Activated CD8-positive, alpha-beta T cell treated with anti-CD3 and anti-CD28 coated beads, Interleukin-2, amount 10 ng/mL, durations not matched to agents 7 days and 5 days (primary cell): Measurements from ENCODE around the gene PHYH. TPM values are rescaled to one million over a fixed set of nuclear protein-coding genes. Genes with fewer than 3 reads are reported as not detected.
"Not testable (repeated sequence)": the region's sequence is repeated elsewhere in the genome, so short reads cannot be mapped to it uniquely, and the experiment has no call there.

Source experiments
- ATAC-seq: fragments of 150-1000 bp; cut with Tn5 transposase; one replicate; pipeline ENCODE4 v1.10.0; 2021; ENCODE audit warnings: moderate library complexity
- CTCF ChIA-PET: fragments of 350-600 bp; sonication (Branson Sonifier 250); formaldehyde crosslinking; loops from one replicate; lab custom pipeline; 2021; ENCODE audit warnings: antibody characterized with exemption; lab: Charles Lee
- POLR2A ChIA-PET: fragments of 350-600 bp; sonication (Branson Sonifier 250); formaldehyde crosslinking; loops from one replicate; lab custom pipeline; 2021; ENCODE audit warnings: antibody characterized with exemption; lab: Charles Lee
- DNase-seq: peaks from one replicate; pipeline ENCODE4 v3.0.0-alpha.2; 2020
- H3K27ac Mint-ChIP-seq: one replicate; pipeline ENCODE4 v1.8.0; 2021; ENCODE audit warnings: mild to moderate bottlenecking, mixed read lengths
- H3K27me3 Mint-ChIP-seq: one replicate; pipeline ENCODE4 v1.8.0; 2021; ENCODE audit warnings: low read depth, mixed read lengths
- H3K36me3 Mint-ChIP-seq: one replicate; pipeline ENCODE4 v1.8.0; 2021; ENCODE audit warnings: low read depth, mixed read lengths
- H3K4me1 Mint-ChIP-seq: one replicate; pipeline ENCODE4 v1.8.0; 2021; ENCODE audit warnings: low read depth, mixed read lengths
- H3K4me3 Mint-ChIP-seq: one replicate; pipeline ENCODE4 v1.8.0; 2021; ENCODE audit warnings: mild to moderate bottlenecking, mixed read lengths
- H3K9me3 Mint-ChIP-seq: one replicate; pipeline ENCODE4 v1.8.0; 2022; ENCODE audit warnings: mixed read lengths; ENCODE audit not compliant: insufficient read depth
- total RNA-seq, 2 experiments: library from RNA; stranded (reverse); gene quantifications; one replicate each; pipeline ENCODE4 v1.2.3, GENCODE V29; 2021

The PHYH gene
- total RNA-seq, 2 experiments from 2014 or later = 11.5 to 12.7 TPM

GRCh38 chr10:13268310-13268709 is 31.6 kb downstream of the PHYH start:
- H3K27me3 Mint-ChIP-seq = peaks cover 5% of the 10 kb centered on the region
- H3K4me3 Mint-ChIP-seq = no peak overlapping the region
- peaks cover 10% of the 10 kb centered on the region for H3K4me1 Mint-ChIP-seq
- DNase-seq (no peak), ATAC-seq (no peak)
- H3K36me3 Mint-ChIP-seq = no peaks in the 10 kb centered on the region
- no peaks in the 10 kb centered on the region for H3K9me3 Mint-ChIP-seq
- H3K27ac Mint-ChIP-seq = no peak overlapping the region
- ChIA-PET CTCF (interaction anchor here (1.2 to 1.4 kb wide), 2 partner anchors 24 to 83 kb away, joined by 3 read pairs; no protein-coding TSS in a partner anchor), POLR2A (no interaction called here)

- CTCF ChIA-PET = no interaction called here
- DNase-seq (no peak), ATAC-seq (no peak)
- POLR2A ChIA-PET = no interaction called here
- Mint-ChIP-seq H3K27me3 (peaks cover 9% of the 10 kb centered on the region), H3K4me3 (no peak overlapping the region), H3K9me3 (no peaks in the 10 kb centered on the region), H3K27ac (no peak overlapping the region), H3K4me1 (no peaks in the 10 kb centered on the region), H3K36me3 (no peaks in the 10 kb centered on the region)
Observed at GRCh38 chr10:13263591-13263990, 36.3 kb downstream of the PHYH start.

- H3K4me1 Mint-ChIP-seq = no peaks in the 10 kb centered on the region
- H3K36me3 Mint-ChIP-seq = no peaks in the 10 kb centered on the region
- H3K4me3 Mint-ChIP-seq = no peak overlapping the region
- POLR2A ChIA-PET = no interaction called here
- no peak for ATAC-seq
- DNase-seq = no peak
- H3K9me3 Mint-ChIP-seq = no peaks in the 10 kb centered on the region
- H3K27ac Mint-ChIP-seq = no peak overlapping the region
- CTCF ChIA-PET = no interaction called here
- H3K27me3 Mint-ChIP-seq = peaks cover 9% of the 10 kb centered on the region
Observed at GRCh38 chr10:13262433-13262832, 37.4 kb downstream of the PHYH start.

- CTCF ChIA-PET = no interaction called here
- no peaks in the 10 kb centered on the region for H3K4me1 Mint-ChIP-seq
Observed at GRCh38 chr10:13257621-13258140, 42.2 kb downstream of the PHYH start.

GRCh38 chr10:13256627-13257026 is 43.2 kb downstream of the PHYH start:
- CTCF ChIA-PET = no interaction called here
- peaks cover 11% of the 10 kb centered on the region for H3K27me3 Mint-ChIP-seq
- H3K9me3 Mint-ChIP-seq = no peaks in the 10 kb centered on the region

More at GRCh38 chr10:13257621-13258140, 42.2 kb downstream of the PHYH start:
- DNase-seq = no peak
- no peak for ATAC-seq
- Mint-ChIP-seq H3K36me3 (no peaks in the 10 kb centered on the region), H3K27me3 (peaks cover 11% of the 10 kb centered on the region), H3K9me3 (no peaks in the 10 kb centered on the region), H3K27ac (no peak overlapping the region), H3K4me3 (no peak overlapping the region)
- POLR2A ChIA-PET = no interaction called here

GRCh38 chr10:13253726-13254125 is 46.1 kb downstream of the PHYH start:
- Mint-ChIP-seq H3K27ac (no peak overlapping the region), H3K36me3 (no peaks in the 10 kb centered on the region), H3K27me3 (peaks cover 11% of the 10 kb centered on the region), H3K4me1 (no peaks in the 10 kb centered on the region), H3K4me3 (no peak overlapping the region), H3K9me3 (no peaks in the 10 kb centered on the region)
- CTCF ChIA-PET = interaction anchor here (0.6 kb wide), 1 partner anchor 11 kb away, joined by 4 read pairs; no protein-coding TSS in a partner anchor
- ATAC-seq = no peak
- POLR2A ChIA-PET = no interaction called here
- DNase-seq = no peak

More at GRCh38 chr10:13256627-13257026, 43.2 kb downstream of the PHYH start:
- Mint-ChIP-seq H3K27ac (no peak overlapping the region), H3K36me3 (no peaks in the 10 kb centered on the region), H3K4me1 (no peaks in the 10 kb centered on the region), H3K4me3 (no peak overlapping the region)
- POLR2A ChIA-PET = no interaction called here
- DNase-seq (no peak), ATAC-seq (no peak)

- ATAC-seq (no peak), DNase-seq (no peak)
- H3K27me3 Mint-ChIP-seq = no peaks in the 10 kb centered on the region
- H3K9me3 Mint-ChIP-seq = no peaks in the 10 kb centered on the region
- CTCF ChIA-PET = no interaction called here
- H3K36me3 Mint-ChIP-seq = no peaks in the 10 kb centered on the region
- no peak overlapping the region for H3K4me3 Mint-ChIP-seq
- H3K4me1 Mint-ChIP-seq = no peaks in the 10 kb centered on the region
- POLR2A ChIA-PET = no interaction called here
- H3K27ac Mint-ChIP-seq = no peak overlapping the region
Observed at GRCh38 chr10:13247784-13248183, 52.1 kb downstream of the PHYH start.

- no peak for ATAC-seq
- Mint-ChIP-seq H3K4me1 (no peaks in the 10 kb centered on the region), H3K4me3 (no peak overlapping the region), H3K27ac (no peak overlapping the region), H3K9me3 (no peaks in the 10 kb centered on the region), H3K27me3 (no peaks in the 10 kb centered on the region), H3K36me3 (no peaks in the 10 kb centered on the region)
- POLR2A ChIA-PET = no interaction called here
- DNase-seq = no peak
- CTCF ChIA-PET = no interaction called here
Observed at GRCh38 chr10:13247246-13247645, 52.6 kb downstream of the PHYH start.

GRCh38 chr10:13242260-13242659 is 57.6 kb downstream of the PHYH start:
- ATAC-seq, CTCF ChIA-PET, H3K4me1 Mint-ChIP-seq, H3K36me3 Mint-ChIP-seq, H3K27me3 Mint-ChIP-seq, H3K4me3 Mint-ChIP-seq, H3K9me3 Mint-ChIP-seq, H3K27ac Mint-ChIP-seq, POLR2A ChIA-PET, DNase-seq: not testable (repeated sequence)

- H3K4me1 Mint-ChIP-seq = no peaks in the 10 kb centered on the region
- DNase-seq = no peak
- no peak for ATAC-seq
- no peak overlapping the region for H3K27ac Mint-ChIP-seq
- no peak overlapping the region for H3K4me3 Mint-ChIP-seq
- ChIA-PET CTCF (no interaction called here), POLR2A (no interaction called here)
- H3K36me3 Mint-ChIP-seq = no peaks in the 10 kb centered on the region
- H3K9me3 Mint-ChIP-seq = no peaks in the 10 kb centered on the region
- H3K27me3 Mint-ChIP-seq = no peaks in the 10 kb centered on the region
Observed at GRCh38 chr10:13241613-13242012, 58.3 kb downstream of the PHYH start.

- DNase-seq (no peak), ATAC-seq (no peak)
- no peak overlapping the region for H3K4me3 Mint-ChIP-seq
- ChIA-PET POLR2A (no interaction called here), CTCF (no interaction called here)
- H3K9me3 Mint-ChIP-seq = no peaks in the 10 kb centered on the region
- no peaks in the 10 kb centered on the region for H3K4me1 Mint-ChIP-seq
- H3K36me3 Mint-ChIP-seq = no peaks in the 10 kb centered on the region
- no peak overlapping the region for H3K27ac Mint-ChIP-seq
- no peaks in the 10 kb centered on the region for H3K27me3 Mint-ChIP-seq
Observed at GRCh38 chr10:13239923-13240322, 59.9 kb downstream of the PHYH start.

- DNase-seq (no peak), ATAC-seq (no peak)
- no peaks in the 10 kb centered on the region for H3K36me3 Mint-ChIP-seq
- H3K4me3 Mint-ChIP-seq = no peak overlapping the region
- CTCF ChIA-PET = interaction anchor here (0.7 kb wide), 1 partner anchor 53 kb away, joined by 3 read pairs; no protein-coding TSS in a partner anchor
- H3K9me3 Mint-ChIP-seq = no peaks in the 10 kb centered on the region
- H3K4me1 Mint-ChIP-seq = no peaks in the 10 kb centered on the region
- H3K27me3 Mint-ChIP-seq = no peaks in the 10 kb centered on the region
- POLR2A ChIA-PET = no interaction called here
- H3K27ac Mint-ChIP-seq = no peak overlapping the region
Observed at GRCh38 chr10:13238271-13239077, 61.4 kb downstream of the PHYH start.
